GM12891 (cell line): ENCODE data around the gene CBR4.

Experiments
- PAX5 ChIP-seq: IDR thresholded peaks from 2 replicates; pipeline ENCODE4 v1.6.1; 2011; ENCODE audit warnings: low read length, moderate library complexity, mild to moderate bottlenecking; ENCODE audit not compliant: insufficient read depth, severe bottlenecking
- POLR2A ChIP-seq: IDR thresholded peaks from 2 replicates; pipeline ENCODE4 v1.6.1; 2011; ENCODE audit warnings: low read depth, low read length, control low read depth
- POLR2AphosphoS5 ChIP-seq: IDR thresholded peaks from 2 replicates; pipeline ENCODE4 v1.6.1; 2011; ENCODE audit warnings: low read depth, low read length, control low read depth
- POU2F2 ChIP-seq: IDR thresholded peaks from 2 replicates; pipeline ENCODE4 v1.6.1; 2011; ENCODE audit warnings: low read depth, mild to moderate bottlenecking, control low read depth, low read length, moderate library complexity
- TAF1 ChIP-seq: IDR thresholded peaks from 2 replicates; pipeline ENCODE4 v1.6.1; 2011; ENCODE audit warnings: low read depth, low read length, control low read depth

DNA sequence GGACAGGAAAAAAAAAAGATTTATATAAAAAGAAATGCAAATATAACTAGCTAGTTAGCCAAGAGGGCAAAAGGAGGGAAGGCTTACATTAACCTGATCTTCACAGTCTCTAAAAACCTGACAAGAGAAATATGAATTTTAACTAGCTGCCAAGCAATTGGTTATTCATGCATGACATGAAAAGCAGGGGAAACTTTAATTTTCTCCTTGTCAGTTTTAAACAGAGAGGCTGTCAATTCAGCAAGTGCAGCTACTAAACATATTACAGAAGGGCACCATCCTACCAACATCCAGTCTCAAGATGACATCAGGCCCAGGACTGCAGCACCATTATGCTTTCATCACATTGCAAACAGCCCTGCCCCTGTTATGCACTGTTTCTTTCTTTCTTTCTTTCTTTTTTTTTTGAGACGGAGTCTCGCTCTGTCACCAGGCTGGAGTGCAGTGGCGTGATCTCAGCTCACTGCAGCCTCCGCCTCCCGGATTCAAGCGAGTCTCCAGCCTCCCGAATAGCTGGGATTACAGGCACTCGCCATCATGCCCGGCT is 38.9 kb upstream of the CBR4 start:
- no peak for TF ChIP-seq POLR2A
- TF ChIP-seq TAF1 = no peak
- TF ChIP-seq POLR2AphosphoS5 = no peak
- TF ChIP-seq PAX5 = no peak
- TF ChIP-seq POU2F2 = no peak
